C4-2B (cell line): Measurements from ENCODE around the gene CHD2.

Source experiments
- ZFX ChIP-seq: fragments of 450-650 bp; IDR thresholded peaks from 2 replicates; pipeline ENCODE4 v1.6.1; 2017
- TF ChIP-seq, protein P1 (sequence below): fragments of 450-650 bp; conservative IDR thresholded peaks from 2 replicates; pipeline ENCODE4 v1.5.1; 2017; ENCODE audit warnings: mild to moderate bottlenecking

DNA sequence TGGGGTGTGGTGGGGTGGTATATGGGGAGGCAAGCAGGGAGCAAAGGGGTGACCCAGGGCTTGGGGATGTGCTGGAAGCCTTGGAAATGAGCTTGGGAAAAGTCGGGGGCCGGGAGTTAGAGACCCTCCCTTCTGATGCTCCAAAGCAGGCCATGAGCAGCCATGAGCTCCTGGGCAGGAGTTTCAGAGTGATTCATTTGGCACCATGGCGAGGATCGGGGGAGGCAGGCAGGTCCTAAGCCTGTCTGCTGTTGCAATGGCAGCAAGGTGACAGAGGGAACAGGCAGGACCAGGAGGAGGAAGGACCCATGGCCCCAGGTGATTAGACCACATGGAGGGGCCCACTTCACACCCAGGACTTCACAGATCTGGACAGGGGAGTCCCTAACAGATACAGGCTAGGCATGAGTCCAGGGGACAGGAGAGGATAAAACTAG lies 167.5 kb downstream of the CHD2 start:
- TF ChIP-seq, protein P1, sequence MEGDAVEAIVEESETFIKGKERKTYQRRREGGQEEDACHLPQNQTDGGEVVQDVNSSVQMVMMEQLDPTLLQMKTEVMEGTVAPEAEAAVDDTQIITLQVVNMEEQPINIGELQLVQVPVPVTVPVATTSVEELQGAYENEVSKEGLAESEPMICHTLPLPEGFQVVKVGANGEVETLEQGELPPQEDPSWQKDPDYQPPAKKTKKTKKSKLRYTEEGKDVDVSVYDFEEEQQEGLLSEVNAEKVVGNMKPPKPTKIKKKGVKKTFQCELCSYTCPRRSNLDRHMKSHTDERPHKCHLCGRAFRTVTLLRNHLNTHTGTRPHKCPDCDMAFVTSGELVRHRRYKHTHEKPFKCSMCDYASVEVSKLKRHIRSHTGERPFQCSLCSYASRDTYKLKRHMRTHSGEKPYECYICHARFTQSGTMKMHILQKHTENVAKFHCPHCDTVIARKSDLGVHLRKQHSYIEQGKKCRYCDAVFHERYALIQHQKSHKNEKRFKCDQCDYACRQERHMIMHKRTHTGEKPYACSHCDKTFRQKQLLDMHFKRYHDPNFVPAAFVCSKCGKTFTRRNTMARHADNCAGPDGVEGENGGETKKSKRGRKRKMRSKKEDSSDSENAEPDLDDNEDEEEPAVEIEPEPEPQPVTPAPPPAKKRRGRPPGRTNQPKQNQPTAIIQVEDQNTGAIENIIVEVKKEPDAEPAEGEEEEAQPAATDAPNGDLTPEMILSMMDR = no peak
- TF ChIP-seq ZFX = no peak
